Upper lobe of left lung (tissue), 6 donors: ENCODE results near the gene CHAC2. TPM values are rescaled to one million over a fixed set of nuclear protein-coding genes. Genes with fewer than 3 reads are reported as not detected.
"Not testable (repeated sequence)": the region's sequence is repeated elsewhere in the genome, so short reads cannot be mapped to it uniquely, and the experiment has no call there.

ENCODE experiments used
- ATAC-seq, 2 donors: fragments of 200-7000 bp; cut with Tn5 transposase; one replicate each; pipeline ENCODE4 v1.9.1; 2022; ENCODE audit warnings: mild to moderate bottlenecking in 2 of 2, moderate library complexity in 2 of 2; ENCODE audit not compliant: low FRiP score in 2 of 2
- DNase-seq, 2 donors: peaks; one replicate each; pipeline ENCODE4 v3.0.0-alpha.2; 2019 to 2020
- H3K27ac ChIP-seq, 4 donors: fragments of 200-600 bp; sonication (generic); one replicate each; pipeline ENCODE4 v1.5.1; 2016 to 2019
- H3K27me3 ChIP-seq, 4 donors: fragments of 200-600 bp; sonication (generic); one replicate each; pipeline ENCODE4 v1.5.1; 2017 to 2019
- H3K36me3 ChIP-seq, 4 donors: fragments of 200-600 bp; sonication (generic); one replicate each; pipeline ENCODE4 v1.5.1; 2016 to 2019
- H3K4me1 ChIP-seq, 4 donors: fragments of 200-600 bp; sonication (generic); one replicate each; pipeline ENCODE4 v1.5.1; 2018 to 2019
- H3K4me3 ChIP-seq, 4 donors: fragments of 200-600 bp; sonication (generic); one replicate each; pipeline ENCODE4 v1.5.1; 2017 to 2019; ENCODE audit warnings: mild to moderate bottlenecking in 2 of 4, moderate library complexity in 1 of 4
- H3K9me3 ChIP-seq, 4 donors: fragments of 200-600 bp; sonication (generic); one replicate each; pipeline ENCODE4 v1.5.1; 2018 to 2019
- EP300 ChIP-seq, 4 donors: sonication (generic); formaldehyde crosslinking; IDR thresholded peaks; one replicate each; pipeline ENCODE4 v1.5.1; 2017; ENCODE audit warnings: antibody characterized with exemption in 4 of 4, control low read depth in 2 of 4
- POLR2A ChIP-seq, 4 donors: fragments of 450-650 bp; IDR thresholded peaks; one replicate each; pipeline ENCODE4 v1.5.1; 2016 to 2017; ENCODE audit warnings: antibody characterized with exemption in 4 of 4, mild to moderate bottlenecking in 2 of 4
- POLR2AphosphoS5 ChIP-seq, 2 donors: sonication (generic); formaldehyde crosslinking; IDR thresholded peaks; one replicate each; pipeline ENCODE4 v1.5.1; 2017; ENCODE audit warnings: antibody characterized with exemption in 2 of 2
- WGBS, 2 donors: methylation state at CpG; one replicate each; pipeline ENCODE4 v1.1.5; 2017 to 2018; 5-methylcytosine and 5-hydroxymethylcytosine counted together
- total RNA-seq, 6 donors: library from RNA; depleted of rRNA in 4 of 6; stranded (reverse); fragments of >200 nt in 4 of 6; gene quantifications; one replicate each; pipeline versions ENCODE4 v1.1.0 to v1.2.1, GENCODE V29; 2016 to 2021
- TF ChIP-seq, protein P1 (sequence below), 6 experiments: fragments of 450-650 bp in 4 of 6; fragments of 200-600 bp in 2 of 6; sonication (generic) in 2 of 6; IDR thresholded peaks; one replicate each; pipeline ENCODE4 v1.5.1; 2016 to 2019; ENCODE audit warnings: antibody characterized with exemption in 6 of 6
- donor health status: DM: no; HTN: no; CAD: no; lungs with moderate emphysema.
- donor health status: DM: no; HTN: yes; CAD: no; lungs with severe emphysema.

The CHAC2 gene
- total RNA-seq, 6 donors from 2014 or later = 0.55 to 5.2 (median 3.1) TPM

DNA sequence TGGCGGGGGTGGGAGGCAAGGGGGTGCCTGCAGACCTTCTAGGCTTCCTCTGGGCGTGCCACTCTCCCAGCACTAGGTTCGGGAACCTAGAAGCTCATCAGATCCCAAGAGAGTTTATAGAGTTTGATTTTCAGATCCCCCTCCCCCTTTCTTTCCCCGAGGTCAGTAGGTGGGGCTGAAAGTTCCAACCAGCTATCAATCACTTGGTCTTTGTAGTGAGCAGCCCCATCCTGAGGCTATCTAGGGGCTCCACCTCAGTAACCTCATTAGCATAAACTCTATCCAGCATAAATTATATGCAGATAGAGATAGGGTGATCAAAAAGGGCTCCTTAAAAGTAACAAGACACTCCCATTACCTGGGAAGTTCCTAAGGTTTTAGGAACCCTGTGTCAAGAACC, 52.0 kb downstream of the CHAC2 start:
- TF ChIP-seq POLR2A (IDR thresholded peaks at IDR 0.05) (no peak), POLR2AphosphoS5 (IDR thresholded peaks at IDR 0.05) (no peak)

DNA sequence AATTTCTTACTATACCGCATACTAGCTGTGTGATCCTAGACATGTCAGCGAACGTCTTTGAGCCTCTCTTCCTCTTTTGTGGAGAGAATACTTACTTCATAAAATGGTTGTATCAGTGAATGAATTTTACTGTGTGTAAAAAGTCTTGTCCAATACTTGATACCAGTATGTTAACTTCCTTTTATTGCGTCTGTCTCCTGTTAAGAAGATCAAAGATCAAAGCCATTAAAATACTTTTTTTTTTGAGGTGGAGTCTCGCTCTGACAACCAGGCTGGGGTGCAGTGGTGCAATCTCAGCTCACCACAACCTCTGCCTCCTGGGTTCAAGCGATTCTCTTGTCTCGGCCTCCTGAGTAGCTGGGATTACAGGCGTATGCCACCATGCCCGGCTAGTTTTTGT, 52.4 kb downstream of the CHAC2 start:
- WGBS, 2 donors = 92% methylated on average over 9 of the region's 9 CpGs
- TF ChIP-seq EP300 (IDR thresholded peaks at IDR 0.05) (no peak), POLR2AphosphoS5 (IDR thresholded peaks at IDR 0.05) (no peak), POLR2A (IDR thresholded peaks at IDR 0.05) (no peak)
- TF ChIP-seq, protein P1, sequence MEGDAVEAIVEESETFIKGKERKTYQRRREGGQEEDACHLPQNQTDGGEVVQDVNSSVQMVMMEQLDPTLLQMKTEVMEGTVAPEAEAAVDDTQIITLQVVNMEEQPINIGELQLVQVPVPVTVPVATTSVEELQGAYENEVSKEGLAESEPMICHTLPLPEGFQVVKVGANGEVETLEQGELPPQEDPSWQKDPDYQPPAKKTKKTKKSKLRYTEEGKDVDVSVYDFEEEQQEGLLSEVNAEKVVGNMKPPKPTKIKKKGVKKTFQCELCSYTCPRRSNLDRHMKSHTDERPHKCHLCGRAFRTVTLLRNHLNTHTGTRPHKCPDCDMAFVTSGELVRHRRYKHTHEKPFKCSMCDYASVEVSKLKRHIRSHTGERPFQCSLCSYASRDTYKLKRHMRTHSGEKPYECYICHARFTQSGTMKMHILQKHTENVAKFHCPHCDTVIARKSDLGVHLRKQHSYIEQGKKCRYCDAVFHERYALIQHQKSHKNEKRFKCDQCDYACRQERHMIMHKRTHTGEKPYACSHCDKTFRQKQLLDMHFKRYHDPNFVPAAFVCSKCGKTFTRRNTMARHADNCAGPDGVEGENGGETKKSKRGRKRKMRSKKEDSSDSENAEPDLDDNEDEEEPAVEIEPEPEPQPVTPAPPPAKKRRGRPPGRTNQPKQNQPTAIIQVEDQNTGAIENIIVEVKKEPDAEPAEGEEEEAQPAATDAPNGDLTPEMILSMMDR (IDR thresholded peaks at IDR 0.05) = no peak
- Histone ChIP-seq H3K36me3 (peaks cover 6 to 48% (median 32%) of the 10 kb centered on the region in 4 donors), H3K27me3 (no peaks in the 10 kb centered on the region), H3K9me3 (no peaks in the 10 kb centered on the region), H3K4me1 (no peaks in the 10 kb centered on the region), H3K4me3 (no peak overlapping the region), H3K27ac (no peak overlapping the region)
- no peak for ATAC-seq
- DNase-seq = no peak

More for the DNA sequence above, 52.0 kb downstream of the CHAC2 start:
- Histone ChIP-seq H3K27ac (no peak overlapping the region), H3K36me3 (peaks cover 6 to 52% (median 32%) of the 10 kb centered on the region in 4 donors), H3K4me3 (no peak overlapping the region), H3K9me3 (no peaks in the 10 kb centered on the region), H3K27me3 (no peaks in the 10 kb centered on the region), H3K4me1 (no peaks in the 10 kb centered on the region)
- DNase-seq (no peak), ATAC-seq (no peak)
- 86 to 87% methylated on average over 4 of the region's 4 CpGs for WGBS, 2 donors

DNA sequence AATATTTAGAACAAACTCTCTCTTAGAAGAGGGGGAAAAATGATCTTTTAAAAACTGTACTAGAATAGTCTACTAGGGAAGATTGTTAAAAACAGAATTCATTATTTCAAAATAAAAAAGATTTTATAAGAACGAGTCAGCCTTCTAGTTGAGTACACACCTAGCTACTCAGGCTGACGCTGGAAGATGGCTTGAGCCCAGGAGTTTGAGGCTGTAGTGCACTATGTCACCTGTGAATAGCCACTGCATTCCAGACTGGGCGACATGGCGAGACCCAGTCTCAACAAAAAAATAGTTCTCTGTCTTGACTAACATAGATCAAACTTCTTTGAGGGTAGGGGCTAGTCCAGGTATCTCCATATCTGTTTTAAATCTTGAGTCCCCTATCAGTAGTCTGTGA, 53.1 kb downstream of the CHAC2 start:
- no peak for DNase-seq
- ATAC-seq = peak in 1 of 2 donors; percentile 49
- peaks cover 6 to 42% (median 31%) of the 10 kb centered on the region in 4 donors for H3K36me3 ChIP-seq

DNA sequence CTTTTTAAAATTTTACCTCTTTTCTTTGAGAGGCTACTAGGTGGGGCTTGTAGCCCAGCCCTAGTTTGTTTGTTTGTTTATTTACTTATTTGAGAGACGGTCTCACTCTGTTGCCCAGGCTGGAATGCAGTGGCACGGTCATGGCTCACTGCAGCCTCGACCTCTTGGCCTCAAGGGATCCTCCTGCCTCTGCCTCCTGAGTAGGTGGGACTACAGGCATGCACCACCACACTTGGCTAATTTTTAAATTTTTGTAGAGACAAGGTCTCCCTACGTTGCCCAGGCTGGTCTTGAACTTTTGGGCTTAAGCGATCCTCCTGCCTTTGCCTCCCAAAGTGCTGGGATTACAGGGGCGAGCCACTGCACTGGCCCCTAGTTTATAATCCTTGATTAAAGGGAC, 54.2 kb downstream of the CHAC2 start:
- ATAC-seq (no peak), DNase-seq (no peak)
- no peak overlapping the region for H3K4me3 ChIP-seq
- no peak for TF ChIP-seq EP300 (IDR thresholded peaks at IDR 0.05)
- no peak for TF ChIP-seq POLR2AphosphoS5 (IDR thresholded peaks at IDR 0.05)
- TF ChIP-seq, protein P1 (IDR thresholded peaks at IDR 0.05) = no peak
- TF ChIP-seq POLR2A (IDR thresholded peaks at IDR 0.05) = no peak
- WGBS, 2 donors = 89 to 90% methylated on average over 6 of the region's 6 CpGs
- no peaks in the 10 kb centered on the region for H3K27me3 ChIP-seq
- no peaks in the 10 kb centered on the region for H3K9me3 ChIP-seq
- no peaks in the 10 kb centered on the region for H3K4me1 ChIP-seq
- H3K36me3 ChIP-seq = peaks cover 6 to 31% (median 21%) of the 10 kb centered on the region in 4 donors
- no peak overlapping the region for H3K27ac ChIP-seq

More for the DNA sequence above, 53.1 kb downstream of the CHAC2 start:
- WGBS, 2 donors = 84 to 86% methylated on average over 4 of the region's 4 CpGs
- Histone ChIP-seq H3K27me3 (no peaks in the 10 kb centered on the region), H3K27ac (no peak overlapping the region), H3K4me3 (no peak overlapping the region), H3K9me3 (no peaks in the 10 kb centered on the region), H3K4me1 (no peaks in the 10 kb centered on the region)
- TF ChIP-seq POLR2A (IDR thresholded peaks at IDR 0.05) = no peak
- TF ChIP-seq, protein P1 (IDR thresholded peaks at IDR 0.05) = no peak
- no peak for TF ChIP-seq EP300 (IDR thresholded peaks at IDR 0.05)
- no peak for TF ChIP-seq POLR2AphosphoS5 (IDR thresholded peaks at IDR 0.05)

DNA sequence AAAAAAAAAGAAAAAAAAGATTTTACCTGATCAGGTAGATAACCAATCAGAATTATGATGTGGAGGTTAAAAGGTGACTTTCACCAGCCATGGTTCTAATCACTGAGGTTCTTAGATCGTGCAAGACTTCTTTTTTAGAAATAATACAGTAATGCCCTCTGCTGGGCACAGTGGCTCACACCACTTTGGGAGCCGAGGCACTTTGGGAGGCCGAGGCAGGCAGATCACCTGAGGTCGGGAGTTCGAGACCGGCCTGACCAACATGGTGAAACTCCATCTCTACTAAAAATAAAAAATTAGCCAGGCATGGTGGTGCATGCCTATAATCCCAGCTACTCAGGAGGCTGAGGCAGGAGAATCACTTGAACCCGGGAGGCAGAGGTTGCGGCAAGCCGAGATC, 56.0 kb downstream of the CHAC2 start:
- not testable (repeated sequence) for H3K27ac ChIP-seq, H3K4me3 ChIP-seq, ATAC-seq, H3K9me3 ChIP-seq, H3K27me3 ChIP-seq, H3K4me1 ChIP-seq, DNase-seq
- peaks cover 6 to 13% (median 8%) of the 10 kb centered on the region in 4 donors for H3K36me3 ChIP-seq
- 85 to 90% methylated on average over 9 of the region's 9 CpGs for WGBS, 2 donors
- TF ChIP-seq, protein P1 (IDR thresholded peaks at IDR 0.05) = peak in 1 of 6 experiments; percentile 15

Other genes with a start within 250 kb of the CHAC2 start
- 10 to 100 TPM; 16.4 to 54.2 (median 25.2) TPM for gene ASB3, start 19.1 kb downstream of the CHAC2 start, total RNA-seq
- 100 to 1,000 TPM in 4 of 6 donors, 10 to 100 TPM in 2; 50.7 to 200 (median 143) TPM for gene ERLEC1, start 19.2 kb downstream of the CHAC2 start, total RNA-seq
- gene GPR75, start 92.2 kb downstream of the CHAC2 start, total RNA-seq = 10 to 100 TPM in 1 of 6 donors, 1 to 10 TPM in 5; 1.6 to 14.7 (median 3.1) TPM
- 10 to 100 TPM; 39.3 to 80.7 (median 65.1) TPM for gene PSME4, start 203.2 kb downstream of the CHAC2 start, total RNA-seq